IgD-negative memory B cell (primary cell): ENCODE data around the gene TMCC3. TPM values are rescaled to one million over a fixed set of nuclear protein-coding genes. Genes with fewer than 3 reads are reported as not detected.

Source experiments
- H3K27ac Mint-ChIP-seq, 3 donors: one replicate each; pipeline ENCODE4 v1.8.0; 2020 to 2022; ENCODE audit warnings: mild to moderate bottlenecking in 3 of 3, mixed read lengths in 3 of 3, moderate library complexity in 1 of 3
- H3K27me3 Mint-ChIP-seq: one replicate; pipeline ENCODE4 v1.8.0; 2021; ENCODE audit warnings: mixed read lengths
- H3K36me3 Mint-ChIP-seq: one replicate; pipeline ENCODE4 v1.8.0; 2020; ENCODE audit warnings: mild to moderate bottlenecking, mixed read lengths
- H3K4me1 Mint-ChIP-seq, 3 donors: one replicate each; pipeline ENCODE4 v1.8.0; 2020 to 2022; ENCODE audit warnings: mixed read lengths in 3 of 3, mild to moderate bottlenecking in 1 of 3
- H3K4me3 Mint-ChIP-seq, 4 donors: one replicate each; pipeline ENCODE4 v1.8.0; 2020 to 2022; ENCODE audit warnings: mild to moderate bottlenecking in 4 of 4, mixed read lengths in 4 of 4, moderate library complexity in 3 of 4
- H3K9me3 Mint-ChIP-seq, 3 donors: one replicate each; pipeline ENCODE4 v1.8.0; 2020 to 2021; ENCODE audit warnings: mixed read lengths in 3 of 3, mild to moderate bottlenecking in 1 of 3
- polyA plus RNA-seq: library from polyadenylated mRNA; unstranded; fragments of 300-500 nt; fragmentation: Illumina TruSeq; gene quantifications from one replicate; pipeline ENCODE4 v1.2.3, GENCODE V29; 2021

TMCC3 gene
- polyA plus RNA-seq, 1 donor from 2014 or later: 15.2 TPM

DNA sequence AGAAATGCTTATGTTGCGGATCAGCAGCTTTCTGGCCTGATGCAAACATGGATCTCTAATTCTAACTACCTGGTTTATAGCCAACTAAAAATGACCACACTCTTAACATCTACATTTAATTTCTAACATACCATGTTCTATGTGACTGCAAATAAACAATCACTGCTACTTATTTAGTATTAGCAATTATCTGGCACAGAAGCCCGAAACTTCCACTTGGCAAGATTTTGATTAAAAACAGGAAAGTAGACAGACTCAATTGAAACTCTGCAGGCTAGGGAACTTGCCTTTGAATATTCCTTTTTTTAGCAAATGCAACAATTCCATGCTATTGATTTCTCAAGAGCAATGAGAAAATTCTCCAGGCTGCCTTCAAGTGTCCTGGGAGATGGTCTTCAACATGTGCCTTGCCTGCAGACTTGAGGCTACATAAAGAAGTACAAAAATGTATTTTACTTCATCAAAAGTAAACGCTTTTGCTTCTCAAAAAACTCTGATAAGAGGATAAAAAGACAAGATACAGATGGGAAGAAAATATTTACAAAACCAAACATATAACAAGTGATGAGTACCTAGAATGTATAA is 9.1 kb upstream of the TMCC3 start:
- Mint-ChIP-seq H3K27me3 (no peaks in the 10 kb centered on the region), H3K4me3 (no peak overlapping the region), H3K4me1 (peaks cover 0 to 12% (median 7%) of the 10 kb centered on the region in 3 donors), H3K36me3 (peaks cover 14% of the 10 kb centered on the region), H3K27ac (no peak overlapping the region), H3K9me3 (no peaks in the 10 kb centered on the region)

GRCh38 chr12:94658931-94659330 is 8.6 kb upstream of the TMCC3 start:
- H3K9me3 Mint-ChIP-seq: no peaks in the 10 kb centered on the region
- H3K4me1 Mint-ChIP-seq: peaks cover 0 to 12% (median 7%) of the 10 kb centered on the region in 3 donors
- peaks cover 14% of the 10 kb centered on the region for H3K36me3 Mint-ChIP-seq
- no peaks in the 10 kb centered on the region for H3K27me3 Mint-ChIP-seq
- no peak overlapping the region for H3K4me3 Mint-ChIP-seq
- no peak overlapping the region for H3K27ac Mint-ChIP-seq

DNA sequence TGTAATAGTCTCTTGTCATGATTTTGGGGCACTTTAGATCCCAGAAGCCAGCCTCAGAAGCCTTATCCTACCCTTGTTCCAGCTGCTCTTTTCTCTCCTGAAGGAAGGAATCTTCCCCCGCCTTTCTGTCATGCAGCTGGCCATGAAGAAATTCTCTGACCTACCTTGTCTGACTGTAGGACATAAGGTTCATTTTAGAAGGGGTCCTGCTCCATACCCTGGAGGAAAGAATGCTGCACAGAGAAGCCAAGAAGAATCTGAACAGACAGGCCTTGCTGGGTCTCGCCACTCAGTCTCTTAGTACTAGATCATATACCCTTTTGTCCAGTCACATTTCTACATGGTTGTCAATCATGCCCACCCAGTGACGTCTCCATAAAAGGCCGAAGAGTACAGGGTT is 6.2 kb upstream of the TMCC3 start:
- Mint-ChIP-seq H3K9me3 (no peaks in the 10 kb centered on the region), H3K4me1 (peaks cover 0 to 6% (median 0%) of the 10 kb centered on the region in 3 donors), H3K36me3 (peaks cover 15% of the 10 kb centered on the region), H3K27me3 (no peaks in the 10 kb centered on the region), H3K27ac (peak overlapping the region in 1 of 3 donors; percentile 10), H3K4me3 (no peak overlapping the region)

DNA sequence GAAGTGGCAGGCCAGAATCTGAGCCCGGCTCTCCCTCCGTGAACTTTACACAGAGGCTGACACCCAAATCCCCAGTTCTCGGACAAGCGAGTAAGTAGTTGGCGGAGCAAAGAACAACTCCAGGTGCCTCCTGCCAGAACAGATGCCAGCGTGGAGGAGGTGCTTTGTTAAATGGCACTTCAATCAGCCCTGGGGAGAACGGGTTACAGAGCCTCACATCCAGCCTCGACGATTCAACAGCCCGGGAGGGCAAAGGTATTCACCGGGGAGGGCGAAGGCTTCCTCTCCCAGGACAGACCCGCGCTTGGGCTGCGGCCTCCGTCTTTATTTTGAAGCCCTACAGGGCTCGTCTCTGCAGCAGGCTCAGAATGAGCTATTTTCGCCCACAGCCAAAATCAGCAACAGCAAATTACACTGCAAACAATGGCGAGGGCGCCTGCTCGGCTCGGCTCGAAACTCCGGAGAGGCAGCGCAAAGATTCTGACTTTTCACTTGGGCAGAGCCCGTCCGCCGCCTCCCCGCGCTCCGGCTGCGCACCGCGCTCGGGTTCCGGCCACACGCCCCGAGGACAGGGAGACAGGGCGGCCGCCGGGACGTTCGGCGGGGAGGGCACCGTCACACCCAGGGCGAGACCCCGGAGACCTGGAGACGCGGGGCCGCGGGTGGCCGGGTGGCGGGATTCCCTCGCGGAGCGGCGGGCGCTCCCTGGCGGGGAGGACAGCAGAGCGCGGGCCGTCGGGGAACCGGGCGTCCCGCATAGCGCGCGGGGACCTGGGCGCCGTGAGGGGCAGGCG is 811 bp downstream of the TMCC3 start:
- H3K27ac Mint-ChIP-seq: no peak overlapping the region
- peaks cover 4% of the 10 kb centered on the region for H3K27me3 Mint-ChIP-seq
- peaks cover 1% of the 10 kb centered on the region for H3K36me3 Mint-ChIP-seq
- peaks cover 11 to 26% (median 26%) of the 10 kb centered on the region in 3 donors for H3K4me1 Mint-ChIP-seq
- H3K4me3 Mint-ChIP-seq: peak overlapping the region; percentile 81 to 92 (median 86)
- no peaks in the 10 kb centered on the region for H3K9me3 Mint-ChIP-seq

- H3K4me3 Mint-ChIP-seq: peak overlapping the region in 2 of 4 donors; percentile 81 to 90
Measured at GRCh38 chr12:94648578-94648977, 1.8 kb downstream of the TMCC3 start.

DNA sequence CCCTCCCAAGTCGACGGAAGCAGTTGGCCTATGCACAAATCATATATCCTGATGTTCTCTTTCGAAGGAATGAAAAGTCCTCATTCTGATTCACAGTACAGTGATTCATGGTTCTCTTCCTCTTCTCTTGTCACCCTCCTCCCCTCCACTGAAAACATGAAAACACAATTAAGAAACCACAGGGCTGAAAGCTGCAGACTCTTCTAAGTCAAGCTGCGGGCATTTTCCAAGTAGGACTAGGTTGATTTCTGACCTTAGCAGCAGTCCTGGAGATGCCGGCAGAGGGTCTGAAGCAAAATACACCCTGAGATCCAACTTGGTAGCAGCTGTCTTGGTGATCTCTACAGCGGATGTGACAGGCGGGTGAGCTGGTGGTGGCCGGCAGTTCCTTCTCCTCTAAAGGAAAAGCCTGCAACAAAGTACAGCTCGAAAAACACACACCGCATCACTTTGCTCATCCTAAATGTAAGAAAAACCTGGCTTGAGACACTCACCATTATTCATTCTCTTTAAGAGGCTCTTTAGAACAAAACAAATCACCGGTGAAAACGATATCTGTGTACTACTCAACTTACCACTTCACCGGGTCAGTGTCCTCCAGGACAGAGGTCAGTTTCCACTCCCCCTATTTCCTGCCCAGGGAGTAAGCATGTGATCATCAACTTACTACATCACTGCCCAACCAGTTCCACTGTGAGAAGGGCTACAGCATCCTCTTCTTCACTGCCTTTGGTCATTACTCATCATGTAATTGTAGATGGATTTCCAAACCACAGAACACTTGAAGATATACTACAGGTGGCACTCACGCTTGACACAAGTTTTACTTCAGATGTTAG is 6.0 kb downstream of the TMCC3 start:
- Mint-ChIP-seq H3K4me3 (peak overlapping the region; percentile 32 to 90 (median 56)), H3K4me1 (peaks cover 22 to 41% (median 35%) of the 10 kb centered on the region in 3 donors), H3K27ac (peak overlapping the region in 1 of 3 donors; percentile 60), H3K27me3 (peaks cover 4% of the 10 kb centered on the region), H3K9me3 (no peaks in the 10 kb centered on the region), H3K36me3 (peaks cover 4% of the 10 kb centered on the region)

More at GRCh38 chr12:94648578-94648977, 1.8 kb downstream of the TMCC3 start:
- Mint-ChIP-seq H3K9me3 (no peaks in the 10 kb centered on the region), H3K4me1 (peaks cover 16 to 35% (median 35%) of the 10 kb centered on the region in 3 donors), H3K36me3 (peaks cover 1% of the 10 kb centered on the region), H3K27ac (no peak overlapping the region), H3K27me3 (peaks cover 4% of the 10 kb centered on the region)

- H3K4me3 Mint-ChIP-seq: no peak overlapping the region
- H3K27ac Mint-ChIP-seq: no peak overlapping the region
- H3K9me3 Mint-ChIP-seq: no peaks in the 10 kb centered on the region
Measured at GRCh38 chr12:94643606-94644005, 6.8 kb downstream of the TMCC3 start.

DNA sequence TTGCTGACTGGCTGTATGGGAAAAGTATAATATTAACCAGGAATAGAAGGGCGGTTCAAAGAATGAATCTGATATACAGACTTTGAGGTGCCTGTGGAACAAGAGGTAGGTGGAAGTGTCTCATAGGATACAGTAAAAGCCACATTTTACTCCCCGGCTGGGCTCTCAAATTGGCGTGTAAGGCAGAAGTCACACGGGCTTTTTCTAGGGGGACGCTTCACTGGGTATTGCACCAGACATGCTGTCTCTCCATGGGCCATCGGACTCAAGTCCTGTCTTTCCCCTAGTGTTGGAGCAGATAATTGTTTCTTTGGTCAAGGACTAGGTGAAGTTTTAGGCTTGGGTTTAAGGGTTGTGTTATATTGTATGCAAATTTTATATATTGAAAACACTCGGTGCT is 9.1 kb downstream of the TMCC3 start:
- Mint-ChIP-seq H3K36me3 (peaks cover 4% of the 10 kb centered on the region), H3K4me1 (peaks cover 21 to 31% (median 30%) of the 10 kb centered on the region in 3 donors), H3K9me3 (no peaks in the 10 kb centered on the region), H3K27me3 (no peaks in the 10 kb centered on the region), H3K27ac (no peak overlapping the region), H3K4me3 (no peak overlapping the region)

More at GRCh38 chr12:94643606-94644005, 6.8 kb downstream of the TMCC3 start:
- H3K36me3 Mint-ChIP-seq: peaks cover 4% of the 10 kb centered on the region
- H3K4me1 Mint-ChIP-seq: peaks cover 22 to 33% (median 28%) of the 10 kb centered on the region in 3 donors
- no peaks in the 10 kb centered on the region for H3K27me3 Mint-ChIP-seq

DNA sequence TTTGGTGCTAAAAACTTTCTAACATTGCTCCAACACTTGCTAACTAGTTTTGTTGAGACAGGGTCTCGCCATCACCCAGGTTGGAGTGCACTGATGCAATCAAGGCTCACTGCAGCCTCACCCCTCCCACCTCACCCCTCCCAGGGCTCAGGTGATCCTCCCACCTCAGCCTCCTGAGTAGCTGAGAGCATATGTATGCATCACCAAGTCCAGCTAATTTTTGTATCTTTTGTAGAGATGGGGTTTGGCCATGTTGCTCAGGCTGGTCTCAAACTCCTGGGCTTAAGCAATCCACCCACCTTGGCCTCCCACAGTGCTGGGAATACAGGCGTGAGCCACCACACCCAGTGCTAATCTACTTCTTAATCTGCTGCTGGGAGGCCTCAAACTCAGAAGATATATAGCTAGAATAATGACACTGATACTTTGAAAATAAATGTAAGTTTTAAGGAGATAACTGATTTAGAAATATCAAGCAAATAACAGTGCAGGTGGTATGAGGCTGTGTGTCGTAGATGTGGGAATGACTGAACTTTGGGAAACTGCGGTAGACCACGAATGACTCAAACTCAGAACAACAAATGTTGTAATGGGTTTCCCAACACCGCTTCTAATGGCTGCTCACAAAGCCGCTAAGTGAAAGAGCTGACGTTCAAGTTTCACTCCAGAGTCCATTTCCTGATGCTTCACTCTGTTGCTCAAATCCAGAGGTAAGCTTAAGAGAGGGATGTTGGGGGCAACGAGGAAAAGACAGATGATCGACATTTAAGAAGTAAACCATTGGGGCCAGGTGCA is 10.0 kb downstream of the TMCC3 start:
- no peaks in the 10 kb centered on the region for H3K27me3 Mint-ChIP-seq
- H3K4me1 Mint-ChIP-seq: peaks cover 19 to 27% (median 27%) of the 10 kb centered on the region in 3 donors
- H3K4me3 Mint-ChIP-seq: peak overlapping the region in 1 of 4 donors; percentile 17
- no peaks in the 10 kb centered on the region for H3K9me3 Mint-ChIP-seq
- no peak overlapping the region for H3K27ac Mint-ChIP-seq
- peaks cover 4% of the 10 kb centered on the region for H3K36me3 Mint-ChIP-seq

GRCh38 chr12:94638521-94638920 is 11.8 kb downstream of the TMCC3 start:
- Mint-ChIP-seq H3K27me3 (no peaks in the 10 kb centered on the region), H3K27ac (no peak overlapping the region), H3K9me3 (no peaks in the 10 kb centered on the region)

DNA sequence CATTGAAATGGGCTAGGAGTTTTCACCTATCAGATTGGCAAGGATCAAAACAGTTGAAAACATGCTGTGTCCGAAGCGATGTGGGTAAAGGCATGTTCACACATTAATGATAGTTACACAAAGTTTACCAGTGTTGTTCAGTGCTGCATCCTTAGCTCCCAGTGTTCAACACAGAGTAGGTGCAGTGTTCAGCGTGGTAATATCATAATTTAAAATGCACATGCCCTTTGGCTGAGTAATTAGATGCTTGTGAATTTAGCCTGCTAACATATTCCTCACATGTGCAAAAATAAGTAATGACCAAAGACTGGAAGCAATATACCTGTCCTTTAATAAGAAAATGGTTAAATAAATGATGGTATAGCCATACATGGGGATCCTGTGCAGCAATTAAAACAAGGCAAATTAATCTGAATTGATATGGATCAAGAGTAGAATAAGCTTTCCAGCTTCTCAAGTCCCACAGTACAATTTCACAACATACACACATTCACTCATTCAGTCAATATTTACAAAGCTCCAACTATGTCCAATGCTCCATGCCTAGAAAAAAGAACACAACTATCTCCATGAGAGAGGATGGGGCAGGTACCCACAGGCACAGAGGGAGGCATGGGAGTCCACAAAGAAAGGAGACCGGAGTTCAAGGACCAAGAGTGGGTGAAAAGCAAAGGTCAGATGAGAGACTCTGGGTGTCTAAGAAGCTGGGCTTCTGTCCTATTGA is 12.8 kb downstream of the TMCC3 start:
- H3K36me3 Mint-ChIP-seq: peaks cover 5% of the 10 kb centered on the region
- H3K27me3 Mint-ChIP-seq: no peaks in the 10 kb centered on the region
- no peak overlapping the region for H3K4me3 Mint-ChIP-seq
- no peak overlapping the region for H3K27ac Mint-ChIP-seq
- H3K9me3 Mint-ChIP-seq: no peaks in the 10 kb centered on the region
- H3K4me1 Mint-ChIP-seq: peaks cover 9 to 11% (median 9%) of the 10 kb centered on the region in 3 donors

More at GRCh38 chr12:94638521-94638920, 11.8 kb downstream of the TMCC3 start:
- Mint-ChIP-seq H3K4me1 (peaks cover 9 to 11% (median 11%) of the 10 kb centered on the region in 3 donors), H3K36me3 (peaks cover 4% of the 10 kb centered on the region), H3K4me3 (no peak overlapping the region)

- Mint-ChIP-seq H3K4me1 (peaks cover 7 to 11% (median 9%) of the 10 kb centered on the region in 3 donors), H3K27ac (peak overlapping the region in 1 of 3 donors; percentile 28), H3K4me3 (no peak overlapping the region), H3K27me3 (no peaks in the 10 kb centered on the region), H3K9me3 (no peaks in the 10 kb centered on the region), H3K36me3 (peaks cover 6% of the 10 kb centered on the region)
Measured at GRCh38 chr12:94636462-94637085, 13.8 kb downstream of the TMCC3 start.

DNA sequence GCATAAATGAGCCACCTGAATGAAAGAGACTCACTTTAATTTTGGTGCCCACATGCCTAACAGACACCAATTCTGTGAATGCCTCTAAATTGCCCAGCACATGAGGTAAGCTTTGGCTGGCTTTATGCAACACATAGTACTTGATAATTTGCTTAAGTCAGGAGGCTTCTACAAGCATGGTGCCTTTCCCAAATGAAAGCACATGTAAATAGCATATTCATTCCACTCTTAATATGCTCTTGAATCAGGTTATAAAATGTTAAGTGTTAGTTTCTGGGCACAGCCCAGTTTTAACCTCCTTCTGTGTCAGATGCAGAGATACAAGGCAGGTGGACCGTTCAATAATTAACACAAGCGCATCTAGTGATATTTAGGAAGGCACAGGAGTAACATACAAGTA is 15.6 kb downstream of the TMCC3 start:
- H3K36me3 Mint-ChIP-seq: peaks cover 2% of the 10 kb centered on the region
- H3K4me3 Mint-ChIP-seq: no peak overlapping the region
- H3K27me3 Mint-ChIP-seq: no peaks in the 10 kb centered on the region
- peaks cover 2 to 4% (median 3%) of the 10 kb centered on the region in 3 donors for H3K4me1 Mint-ChIP-seq
- no peak overlapping the region for H3K27ac Mint-ChIP-seq
- no peaks in the 10 kb centered on the region for H3K9me3 Mint-ChIP-seq
